ENCODE data around the gene EHMT1. TPM values are rescaled to one million over a fixed set of nuclear protein-coding genes. Genes with fewer than 3 reads are reported as not detected.

The EHMT1 gene
- total RNA-seq, 2 experiments from 2014 or later = 112 to 115 TPM

GRCh38 chr9:137834846-137835546 lies 216.2 kb downstream of the EHMT1 start:
- H3K27me3 Mint-ChIP-seq (ENCODE audit: low read depth) = no peaks in the 10 kb centered on the region
- no peaks in the 10 kb centered on the region for H3K9me3 Mint-ChIP-seq (ENCODE audit: insufficient read depth)
- POLR2A ChIA-PET = no interaction called here
- peaks cover 22% of the 10 kb centered on the region for H3K36me3 Mint-ChIP-seq (ENCODE audit: low read depth)
- no peak overlapping the region for H3K27ac Mint-ChIP-seq
- DNase-seq = no peak
- CTCF ChIA-PET = no interaction called here
- no peaks in the 10 kb centered on the region for H3K4me1 Mint-ChIP-seq (ENCODE audit: low read depth)
- H3K4me3 Mint-ChIP-seq = no peak overlapping the region
- no peak for ATAC-seq

DNA sequence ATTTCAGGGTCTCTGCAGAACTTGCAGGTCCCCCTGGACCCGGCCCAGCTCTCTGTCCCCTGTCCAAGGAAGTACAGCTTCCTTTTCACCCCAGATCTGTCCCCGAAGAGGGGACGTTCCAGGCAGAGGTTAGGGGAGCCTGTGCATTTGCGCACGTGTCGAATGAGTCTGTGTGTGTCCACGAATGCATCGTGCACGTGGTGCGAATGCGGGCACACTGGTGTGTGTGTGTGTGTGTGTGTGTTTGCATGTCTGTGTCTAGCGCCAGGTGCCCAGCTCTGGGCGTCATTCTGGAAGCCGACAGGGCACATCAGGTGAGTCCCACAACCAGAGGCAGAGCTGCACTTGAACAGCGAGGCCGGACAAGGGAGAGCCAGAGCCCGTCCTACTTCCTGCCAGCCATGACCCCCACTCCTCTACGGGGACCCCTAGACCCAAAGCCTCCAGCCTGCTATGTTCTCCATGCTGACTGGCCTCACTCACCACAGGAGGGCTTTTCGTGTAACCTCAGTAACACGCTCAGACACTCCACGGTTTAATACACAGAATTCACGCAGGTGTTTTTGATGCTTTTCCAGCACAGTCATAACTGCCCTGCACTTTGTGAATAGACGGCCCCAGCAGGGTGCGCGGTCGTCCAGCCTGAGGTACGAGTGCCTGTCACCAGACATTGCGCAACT lies 217.5 kb downstream of the EHMT1 start:
- no peaks in the 10 kb centered on the region for H3K27me3 Mint-ChIP-seq (ENCODE audit: low read depth)
- no peak overlapping the region for H3K4me3 Mint-ChIP-seq
- no peaks in the 10 kb centered on the region for H3K9me3 Mint-ChIP-seq (ENCODE audit: insufficient read depth)
- no peak overlapping the region for H3K27ac Mint-ChIP-seq
- ATAC-seq = no peak
- H3K4me1 Mint-ChIP-seq (ENCODE audit: low read depth) = no peaks in the 10 kb centered on the region
- peaks cover 19% of the 10 kb centered on the region for H3K36me3 Mint-ChIP-seq (ENCODE audit: low read depth)
- ChIA-PET POLR2A (no interaction called here), CTCF (no interaction called here)
- no peak for DNase-seq

DNA sequence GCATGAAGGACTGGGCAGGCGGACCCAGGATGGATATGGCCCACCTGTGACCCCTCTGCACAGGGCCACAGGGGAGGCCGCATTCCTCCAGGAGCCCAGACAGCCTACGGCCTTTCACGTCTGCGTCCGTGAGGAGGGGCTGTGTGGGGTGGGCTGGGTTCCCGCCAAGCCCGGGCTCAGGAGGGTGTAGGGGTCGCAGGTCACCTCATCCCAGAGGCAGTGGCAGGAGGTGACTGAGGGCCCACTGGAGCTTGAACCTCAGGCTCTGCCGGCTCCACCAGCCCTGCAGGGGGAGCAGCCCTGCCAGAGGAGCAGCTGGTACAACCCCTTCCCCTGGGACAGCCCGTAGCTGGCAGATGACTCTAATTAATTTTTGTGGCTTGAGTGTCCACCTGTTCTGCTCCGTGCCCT lies 218.0 kb downstream of the EHMT1 start:
- no peak for ATAC-seq
- Mint-ChIP-seq H3K36me3 (ENCODE audit: low read depth) (peaks cover 18% of the 10 kb centered on the region), H3K9me3 (ENCODE audit: insufficient read depth) (no peaks in the 10 kb centered on the region), H3K27ac (no peak overlapping the region), H3K27me3 (ENCODE audit: low read depth) (no peaks in the 10 kb centered on the region), H3K4me1 (ENCODE audit: low read depth) (no peaks in the 10 kb centered on the region), H3K4me3 (no peak overlapping the region)
- CTCF ChIA-PET = no interaction called here
- POLR2A ChIA-PET = no interaction called here
- DNase-seq = no peak

DNA sequence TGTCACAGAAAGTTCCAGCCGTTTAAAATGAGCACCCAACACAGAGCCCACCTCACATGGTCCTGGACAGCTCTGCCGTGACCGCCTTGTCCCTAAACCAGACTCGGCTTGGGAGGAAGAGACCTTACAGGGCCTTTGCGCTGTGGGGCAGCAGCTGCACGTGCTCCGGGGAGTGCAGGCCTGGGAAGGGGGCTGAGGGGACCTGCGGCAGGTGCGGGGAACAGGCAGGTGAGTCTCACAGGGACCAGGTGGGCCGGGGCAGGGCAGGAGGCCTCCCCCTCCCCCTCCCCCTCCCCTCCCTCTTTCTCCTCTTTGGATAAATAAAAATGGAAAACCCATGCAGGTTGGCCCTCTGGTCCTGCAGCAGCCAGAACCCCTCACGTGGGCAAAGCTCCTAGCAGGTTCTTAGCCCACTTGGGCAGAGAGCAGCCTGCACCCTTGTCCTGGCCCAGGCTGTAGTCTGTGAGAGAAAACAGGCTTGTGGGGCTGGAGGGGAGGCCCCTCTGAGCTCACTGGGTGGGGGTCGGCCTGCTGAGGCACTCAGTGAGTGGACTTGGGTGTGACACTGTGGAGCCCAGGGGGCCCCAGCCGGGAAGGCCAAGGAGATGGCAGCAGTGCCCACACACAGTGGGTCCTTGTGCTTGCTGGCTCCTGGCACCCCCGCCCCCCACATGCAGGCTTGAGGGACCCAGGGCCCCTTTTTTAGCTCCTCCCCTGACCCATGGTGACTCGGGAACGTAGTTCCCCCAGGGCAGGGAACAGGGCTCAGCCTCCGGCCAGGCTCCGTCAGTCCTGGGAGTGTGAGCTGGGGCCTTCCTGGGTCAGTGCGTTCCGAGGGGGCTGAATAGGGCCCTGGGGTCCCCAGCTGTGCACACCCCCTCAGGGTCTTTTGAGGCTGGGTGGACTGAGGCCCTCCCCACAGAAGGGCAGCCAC lies 218.8 kb downstream of the EHMT1 start:
- Mint-ChIP-seq H3K36me3 (ENCODE audit: low read depth) (peaks cover 16% of the 10 kb centered on the region), H3K4me1 (ENCODE audit: low read depth) (no peaks in the 10 kb centered on the region), H3K27ac (no peak overlapping the region), H3K27me3 (ENCODE audit: low read depth) (no peaks in the 10 kb centered on the region), H3K9me3 (ENCODE audit: insufficient read depth) (no peaks in the 10 kb centered on the region), H3K4me3 (no peak overlapping the region)
- ChIA-PET CTCF (no interaction called here), POLR2A (no interaction called here)
- DNase-seq (no peak), ATAC-seq (no peak)

GRCh38 chr9:137838576-137838975 lies 219.8 kb downstream of the EHMT1 start:
- POLR2A ChIA-PET = no interaction called here
- Mint-ChIP-seq H3K4me3 (no peak overlapping the region), H3K4me1 (ENCODE audit: low read depth) (no peaks in the 10 kb centered on the region), H3K9me3 (ENCODE audit: insufficient read depth) (no peaks in the 10 kb centered on the region), H3K27ac (no peak overlapping the region), H3K27me3 (ENCODE audit: low read depth) (no peaks in the 10 kb centered on the region), H3K36me3 (ENCODE audit: low read depth) (peaks cover 14% of the 10 kb centered on the region)
- no peak for ATAC-seq
- DNase-seq = no peak
- CTCF ChIA-PET = no interaction called here

DNA sequence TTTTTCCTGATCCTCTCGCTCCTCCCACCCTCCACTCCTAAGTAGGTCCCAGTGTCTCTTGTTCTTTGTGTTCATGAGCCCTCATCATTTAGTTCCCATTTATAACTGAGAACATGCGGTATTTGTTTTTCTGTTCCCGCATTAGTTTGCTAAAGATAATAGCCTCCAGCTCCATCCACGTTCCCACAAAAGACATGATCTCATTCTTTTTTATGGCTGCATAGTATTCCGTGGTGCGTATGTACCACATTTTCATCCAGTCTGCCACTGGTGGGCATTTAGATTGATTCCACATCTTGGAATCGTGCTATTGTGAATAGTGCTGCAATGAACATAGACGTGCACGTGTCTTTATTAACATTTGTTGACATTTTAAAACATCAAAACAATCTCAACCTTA lies 224.6 kb downstream of the EHMT1 start:
- no peak overlapping the region for H3K27ac Mint-ChIP-seq
- H3K4me3 Mint-ChIP-seq = no peak overlapping the region

DNA sequence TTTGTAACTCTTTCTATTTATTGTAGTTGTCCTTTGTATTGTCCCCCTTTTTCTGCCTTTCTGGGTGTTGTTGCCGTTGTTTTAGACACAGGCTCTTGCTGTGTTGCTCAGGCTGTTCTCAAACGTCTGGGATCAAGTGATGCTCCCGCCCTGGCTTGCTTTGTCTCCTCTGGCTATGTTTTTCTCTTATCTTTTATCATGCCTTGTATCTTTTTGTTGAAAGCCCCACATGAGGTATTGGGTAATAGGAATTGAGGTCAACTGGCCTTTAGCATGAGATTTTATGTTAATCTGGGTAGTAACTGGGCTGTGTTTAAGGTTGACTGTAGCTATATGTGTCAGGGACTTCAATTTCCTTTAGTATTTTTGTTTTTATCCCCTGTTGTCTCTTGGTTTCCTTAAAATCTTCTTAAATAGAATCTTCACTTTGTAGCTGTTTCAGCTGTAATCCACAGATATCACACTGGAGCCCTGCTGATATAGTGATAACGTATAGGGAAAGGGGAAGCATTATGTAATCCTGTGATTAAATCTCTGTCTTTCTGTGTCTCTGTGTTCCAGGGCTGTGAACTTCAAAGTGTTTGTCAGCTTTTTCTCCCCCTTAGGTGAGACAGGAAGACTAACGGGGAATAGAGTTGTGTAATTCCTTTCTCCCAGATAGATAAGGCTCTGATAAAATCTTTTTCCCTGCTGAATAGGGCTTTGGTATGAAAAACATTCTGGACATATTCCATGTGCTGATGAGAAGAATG lies 232.9 kb downstream of the EHMT1 start:
- H3K4me3 Mint-ChIP-seq = no peak overlapping the region
- no peak overlapping the region for H3K27ac Mint-ChIP-seq
- peaks cover 2% of the 10 kb centered on the region for H3K36me3 Mint-ChIP-seq (ENCODE audit: low read depth)
- ATAC-seq (no peak), DNase-seq (no peak)
- peaks cover 19% of the 10 kb centered on the region for H3K9me3 Mint-ChIP-seq (ENCODE audit: insufficient read depth)
- no peaks in the 10 kb centered on the region for H3K27me3 Mint-ChIP-seq (ENCODE audit: low read depth)
- ChIA-PET CTCF (no interaction called here), POLR2A (no interaction called here)
- no peaks in the 10 kb centered on the region for H3K4me1 Mint-ChIP-seq (ENCODE audit: low read depth)

More for the DNA sequence above, 224.6 kb downstream of the EHMT1 start:
- no peaks in the 10 kb centered on the region for H3K4me1 Mint-ChIP-seq (ENCODE audit: low read depth)
- peaks cover 4% of the 10 kb centered on the region for H3K36me3 Mint-ChIP-seq (ENCODE audit: low read depth)
- ChIA-PET POLR2A (no interaction called here), CTCF (no interaction called here)
- H3K27me3 Mint-ChIP-seq (ENCODE audit: low read depth) = no peaks in the 10 kb centered on the region
- ATAC-seq (no peak), DNase-seq (no peak)
- no peaks in the 10 kb centered on the region for H3K9me3 Mint-ChIP-seq (ENCODE audit: insufficient read depth)

DNA sequence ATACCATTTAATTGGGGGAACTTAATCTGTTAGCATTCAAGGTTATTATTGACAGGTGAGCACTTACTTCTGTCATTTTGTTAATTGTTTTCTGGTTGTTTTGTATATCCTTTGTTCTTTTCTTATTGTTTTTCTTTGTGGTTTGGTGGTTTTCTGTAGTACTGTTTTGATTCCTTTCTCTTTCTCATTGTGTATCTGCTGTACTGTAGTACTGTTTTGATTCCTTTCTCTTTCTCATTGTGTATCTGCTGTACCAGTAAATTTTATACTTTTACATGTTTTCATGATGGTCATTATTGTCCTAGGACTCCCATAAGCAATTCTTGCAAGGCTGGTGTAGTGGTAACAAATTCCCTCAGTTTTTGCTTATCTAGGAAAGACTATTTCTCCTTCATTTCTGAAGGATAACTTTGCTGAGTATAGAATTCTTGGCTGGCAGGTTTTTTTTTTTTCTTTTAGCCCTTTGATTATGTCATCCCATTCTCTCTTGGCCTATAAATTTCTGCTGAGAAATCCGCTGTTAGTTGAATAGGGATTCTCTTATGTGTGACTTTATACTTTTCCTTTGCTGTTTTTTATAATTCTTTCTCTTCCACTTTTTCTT lies 234.7 kb downstream of the EHMT1 start:
- ATAC-seq (no peak), DNase-seq (no peak)
- Mint-ChIP-seq H3K27me3 (ENCODE audit: low read depth) (no peaks in the 10 kb centered on the region), H3K4me1 (ENCODE audit: low read depth) (no peaks in the 10 kb centered on the region), H3K4me3 (no peak overlapping the region), H3K9me3 (ENCODE audit: insufficient read depth) (peaks cover 19% of the 10 kb centered on the region), H3K36me3 (ENCODE audit: low read depth) (peaks cover 2% of the 10 kb centered on the region), H3K27ac (no peak overlapping the region)
- ChIA-PET POLR2A (no interaction called here), CTCF (no interaction called here)

DNA sequence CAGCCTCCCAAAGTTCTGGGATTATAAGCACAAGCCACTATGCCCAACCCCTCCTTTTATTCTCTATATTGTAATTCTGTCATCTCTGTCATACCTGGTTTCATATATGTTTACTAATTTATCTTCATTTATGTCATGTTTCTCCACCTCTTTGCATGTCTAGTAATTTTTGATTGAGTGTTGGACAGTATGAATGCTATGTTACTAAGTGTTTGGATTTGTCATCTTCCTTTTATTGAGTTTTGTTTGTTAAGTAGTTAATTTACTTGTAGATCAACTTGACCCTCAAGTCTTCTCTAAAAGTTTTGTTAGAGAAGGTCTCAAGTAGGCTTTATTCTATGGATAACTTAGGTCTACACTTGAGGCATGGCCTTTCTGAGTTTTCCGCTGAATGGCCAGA lies 241.6 kb downstream of the EHMT1 start:
- Mint-ChIP-seq H3K4me3 (no peak overlapping the region), H3K9me3 (ENCODE audit: insufficient read depth) (peaks cover 28% of the 10 kb centered on the region), H3K36me3 (ENCODE audit: low read depth) (peaks cover 5% of the 10 kb centered on the region), H3K4me1 (ENCODE audit: low read depth) (no peaks in the 10 kb centered on the region), H3K27ac (no peak overlapping the region), H3K27me3 (ENCODE audit: low read depth) (no peaks in the 10 kb centered on the region)
- ChIA-PET POLR2A (no interaction called here), CTCF (no interaction called here)
- ATAC-seq (no peak), DNase-seq (no peak)

DNA sequence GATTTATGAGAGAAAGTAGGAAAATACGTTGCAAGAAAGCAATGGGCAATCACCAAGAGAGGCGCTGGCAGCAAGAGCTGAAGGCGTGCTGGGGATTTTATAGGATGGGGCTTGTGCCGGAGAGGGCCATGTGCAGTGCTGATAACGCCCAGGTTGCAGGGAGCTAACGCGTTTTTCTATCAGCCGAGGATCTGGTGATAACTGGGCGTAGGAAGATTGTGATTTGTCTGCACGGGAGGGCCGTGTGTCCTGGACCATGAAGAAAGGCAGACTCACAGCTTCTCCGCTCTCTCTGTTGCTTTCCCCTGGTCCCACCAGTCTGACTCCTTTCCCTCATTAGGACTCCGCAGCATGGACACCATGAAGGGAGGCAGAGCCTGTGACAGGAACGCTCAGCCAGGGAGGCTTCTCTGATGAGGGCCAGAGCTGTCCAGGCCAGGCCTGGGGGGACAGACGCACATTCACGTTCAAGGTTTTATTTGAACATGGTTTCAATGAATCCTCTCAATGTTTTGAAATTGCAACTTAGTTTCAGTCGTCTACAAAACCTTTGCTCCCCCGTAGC lies 246.9 kb downstream of the EHMT1 start:
- POLR2A ChIA-PET = no interaction called here
- CTCF ChIA-PET = no interaction called here
- H3K36me3 Mint-ChIP-seq (ENCODE audit: low read depth) = no peaks in the 10 kb centered on the region
- no peak overlapping the region for H3K4me3 Mint-ChIP-seq
- H3K27ac Mint-ChIP-seq = no peak overlapping the region
- ATAC-seq (no peak), DNase-seq (no peak)
- no peaks in the 10 kb centered on the region for H3K4me1 Mint-ChIP-seq (ENCODE audit: low read depth)
- H3K9me3 Mint-ChIP-seq (ENCODE audit: insufficient read depth) = peaks cover 11% of the 10 kb centered on the region
- no peaks in the 10 kb centered on the region for H3K27me3 Mint-ChIP-seq (ENCODE audit: low read depth)
